GM18499 (cell line): ENCODE results near the gene LAMC3.

ENCODE experiments used
- ATAC-seq: cut with Tn5 transposase; IDR thresholded peaks from one replicate; pipeline ENCODE4 v1.9.1; 2021; ENCODE audit warnings: moderate number of reproducible peaks; ENCODE audit not compliant: insufficient read depth, unreplicated experiment

LAMC3 gene

DNA sequence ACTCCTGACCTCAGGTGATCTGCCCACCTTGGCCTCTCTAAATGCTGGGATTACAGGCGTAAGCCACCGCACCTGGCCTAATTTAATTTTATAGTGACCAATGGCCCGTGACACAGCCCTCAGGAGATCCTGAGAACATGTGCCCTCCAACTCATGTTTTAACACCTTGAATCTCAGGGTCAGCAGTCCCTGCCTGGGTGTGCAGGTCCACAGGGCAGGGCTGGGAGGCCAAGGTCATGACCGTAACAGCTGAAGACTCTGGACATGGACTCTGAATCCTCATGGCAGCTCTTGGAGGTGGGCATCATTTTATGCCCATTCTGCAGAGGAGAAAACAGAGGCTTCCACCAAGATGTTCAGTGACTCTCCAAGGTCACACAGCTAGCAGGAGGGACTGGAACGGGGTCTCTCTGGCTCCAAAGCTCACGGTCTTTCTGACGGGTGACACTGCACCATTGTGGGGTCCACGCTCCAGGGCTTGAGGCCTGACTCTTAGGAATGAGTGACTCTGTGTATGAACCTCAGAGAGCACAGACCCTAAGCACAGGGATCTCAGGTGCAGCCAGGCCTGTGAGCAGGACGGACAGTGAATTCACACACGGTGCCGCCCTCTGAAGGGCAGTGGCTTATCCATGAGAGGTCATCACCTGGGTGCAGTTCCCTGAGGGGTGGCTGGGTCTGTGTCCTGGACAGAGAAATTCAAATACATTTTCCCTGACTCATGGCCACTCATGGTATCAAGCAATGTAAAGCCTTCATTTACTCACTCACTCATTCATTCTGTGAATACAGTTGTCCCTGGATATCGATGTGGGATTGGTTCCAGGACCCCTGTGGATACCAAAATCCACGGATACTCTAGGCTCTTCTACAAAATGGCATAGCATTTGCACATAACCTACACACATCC lies 32.8 kb upstream of the LAMC3 start:
- ATAC-seq: no peak

DNA sequence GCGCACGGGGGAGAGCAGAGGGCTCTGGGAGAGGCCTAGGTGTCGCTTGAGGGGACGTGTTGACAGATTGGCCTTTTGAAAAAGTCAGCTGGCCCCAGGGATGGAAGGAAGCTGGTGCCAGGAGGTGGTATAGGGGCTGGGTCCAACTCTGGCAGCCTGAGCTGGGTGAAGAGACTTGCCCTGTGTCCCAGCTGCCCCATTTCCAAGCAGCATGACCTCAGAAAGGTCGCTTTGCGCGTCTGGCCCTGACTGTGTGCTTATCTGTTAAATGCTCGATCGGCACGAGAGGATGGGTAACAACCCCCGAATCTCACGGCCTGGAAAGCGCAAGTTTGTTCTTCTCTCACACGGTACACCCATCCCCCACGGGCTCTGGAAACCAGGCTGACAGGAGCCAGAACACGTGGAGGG lies 31.2 kb upstream of the LAMC3 start:
- ATAC-seq: no peak

DNA sequence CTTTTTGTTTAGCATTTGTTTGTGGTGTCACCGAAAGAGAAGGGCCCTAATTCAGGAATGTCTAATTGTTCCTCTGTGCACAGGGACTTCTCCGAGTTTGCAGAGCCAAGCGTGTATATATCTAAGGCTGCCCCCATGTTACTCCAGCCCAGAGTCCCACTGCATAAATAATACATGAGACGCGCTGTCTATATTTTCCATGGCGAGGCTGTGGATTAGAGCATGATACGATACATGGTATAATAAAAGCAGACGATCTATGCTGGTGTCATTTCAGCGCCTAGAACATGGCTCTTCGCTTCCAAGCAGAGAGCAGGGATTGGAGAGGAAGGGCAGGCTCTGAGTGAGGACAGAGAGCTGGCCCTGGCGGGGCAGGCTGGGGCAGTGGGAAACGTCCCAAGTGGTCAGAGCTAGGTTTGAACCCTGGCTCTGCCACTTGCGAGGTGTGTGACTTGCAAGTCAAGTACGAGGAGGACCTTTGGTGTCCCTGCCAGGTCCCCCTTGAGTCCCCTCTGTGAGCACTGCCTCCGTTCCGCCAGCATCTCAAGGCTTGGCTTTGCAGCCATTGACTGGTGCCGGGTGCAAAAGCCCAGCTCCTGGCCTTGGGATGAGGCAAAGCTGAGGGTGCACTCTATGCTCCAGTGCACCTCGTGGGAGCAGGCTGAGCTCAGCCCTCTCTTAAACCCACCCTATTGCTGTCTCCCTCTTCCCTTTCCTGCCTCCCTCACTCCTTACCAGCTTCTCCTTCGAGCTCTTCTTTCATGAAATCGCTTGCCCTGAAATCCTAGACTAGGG lies 29.2 kb upstream of the LAMC3 start:
- no peak for ATAC-seq

DNA sequence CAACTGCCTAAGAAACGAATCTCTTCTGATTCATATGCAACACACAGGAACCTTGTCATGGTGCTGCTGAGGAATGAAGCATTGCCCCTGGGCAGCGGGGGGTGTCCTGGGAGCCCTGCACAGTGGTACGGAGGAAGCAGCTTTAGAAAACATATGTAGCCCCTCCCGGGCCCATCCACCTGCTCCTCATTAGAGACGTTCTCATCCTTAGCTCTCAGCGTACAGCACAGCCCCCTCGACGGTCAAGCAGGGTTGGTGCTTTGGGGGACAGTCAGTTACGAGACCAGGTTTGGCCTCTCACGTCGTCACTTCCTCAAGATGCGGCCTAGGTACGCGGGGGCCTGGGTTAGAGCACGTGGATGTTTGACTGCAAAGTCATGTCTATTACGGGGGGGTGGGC lies 28.4 kb upstream of the LAMC3 start:
- ATAC-seq: no peak

DNA sequence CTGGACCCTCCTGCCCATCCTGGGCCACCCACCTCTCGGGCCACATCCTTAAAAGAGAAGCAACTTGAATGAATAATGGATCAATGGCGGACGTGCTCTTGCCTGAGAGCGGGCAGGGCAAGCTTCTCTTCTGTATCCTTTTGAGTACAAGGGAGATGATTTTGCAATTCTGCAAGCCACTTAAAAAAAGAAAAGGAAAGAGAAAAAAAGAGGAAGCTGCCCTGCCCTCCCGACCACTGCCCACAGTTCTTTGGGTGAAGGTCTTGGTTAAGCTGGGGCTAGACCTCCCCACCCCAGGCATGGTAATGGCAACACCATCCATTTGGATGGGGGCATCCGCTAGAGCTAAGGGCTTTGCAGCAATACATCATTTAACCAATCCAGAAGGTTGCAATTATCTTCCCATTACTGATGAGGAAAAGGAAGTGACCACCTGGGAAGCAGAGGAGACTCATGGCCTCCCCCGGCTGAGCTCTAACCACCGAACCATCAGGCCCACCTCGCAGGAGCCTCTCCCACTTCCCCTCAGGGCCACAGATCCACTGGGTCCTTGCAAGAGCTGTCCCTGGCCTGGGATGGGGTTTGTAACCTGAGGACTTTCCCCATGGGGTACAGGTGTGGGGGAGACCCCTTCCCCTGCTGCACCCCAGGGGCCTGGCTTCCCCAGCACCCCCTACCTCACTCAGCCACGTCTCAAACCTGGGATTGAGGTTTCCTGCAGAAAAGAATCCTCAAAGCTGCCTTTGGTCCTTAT lies 27.8 kb upstream of the LAMC3 start:
- no peak for ATAC-seq

DNA sequence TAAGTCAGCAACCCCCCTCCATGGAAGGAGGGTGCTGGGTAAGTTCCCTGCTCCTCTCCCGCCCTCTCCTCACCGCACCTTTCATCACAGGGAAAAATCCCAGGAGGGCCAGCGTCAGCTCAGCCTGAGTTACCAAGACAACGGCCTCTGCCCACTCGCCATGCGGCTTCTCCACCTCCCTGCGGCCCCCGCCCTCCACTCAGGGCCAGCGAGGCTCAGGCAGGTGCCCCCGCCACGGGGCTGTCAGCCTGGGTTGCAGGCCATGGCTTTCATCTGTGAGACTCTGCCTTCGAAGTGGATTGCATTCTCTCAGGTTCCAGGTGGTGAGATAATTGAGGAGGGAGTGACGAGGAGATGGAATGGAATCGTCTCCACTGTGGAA lies 27.2 kb upstream of the LAMC3 start:
- no peak for ATAC-seq

DNA sequence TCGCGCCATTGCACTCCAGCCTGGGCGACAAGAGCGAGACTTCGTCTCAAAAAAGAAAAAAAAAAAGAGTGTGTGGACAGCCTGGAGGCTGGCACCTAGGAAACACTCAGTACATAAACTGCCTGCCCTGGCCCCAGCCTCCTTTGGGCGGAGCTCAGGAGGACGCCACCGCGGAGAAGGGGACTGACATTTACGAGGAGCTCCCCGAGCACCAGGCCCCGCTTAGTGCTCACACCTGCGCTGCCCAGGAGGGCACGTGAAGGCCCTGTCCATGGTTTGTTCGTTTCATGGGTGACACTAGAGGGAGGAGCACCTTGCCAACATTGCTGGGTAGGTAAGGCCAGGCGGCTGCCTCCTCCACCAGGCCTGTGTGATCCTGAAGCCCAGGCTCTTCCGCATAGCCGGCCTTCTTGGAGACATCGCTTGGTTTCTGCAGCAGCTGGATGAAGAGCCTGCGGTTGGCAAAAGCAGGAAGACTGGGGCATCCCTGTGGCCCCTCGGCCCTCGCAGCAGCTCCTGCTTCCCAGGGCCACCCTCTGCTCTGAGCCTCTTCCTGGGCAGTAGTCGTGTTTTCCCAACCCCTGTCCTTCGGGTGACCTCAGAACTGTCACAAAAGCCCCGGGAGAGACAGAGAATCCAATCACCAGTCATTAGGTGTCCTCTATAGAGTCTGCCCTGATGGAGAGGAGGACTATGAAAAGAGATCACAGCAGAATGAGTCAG lies 26.2 kb upstream of the LAMC3 start:
- ATAC-seq: no peak

DNA sequence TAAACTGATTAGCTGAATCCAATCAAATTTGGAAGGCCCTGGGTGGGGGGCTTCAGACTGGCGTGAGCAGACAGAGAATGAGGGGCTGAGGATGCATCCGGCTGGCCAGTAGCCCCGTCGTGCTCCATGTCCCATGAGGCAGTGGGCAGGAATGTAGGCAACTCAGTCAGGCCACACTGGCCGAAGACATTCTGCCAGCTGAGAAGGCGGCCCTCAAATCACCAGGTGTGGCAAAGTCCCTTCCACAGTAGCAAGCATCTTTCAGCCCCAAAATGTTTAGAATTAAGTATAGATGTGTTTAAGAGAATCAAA lies 25.7 kb upstream of the LAMC3 start:
- no peak for ATAC-seq

DNA sequence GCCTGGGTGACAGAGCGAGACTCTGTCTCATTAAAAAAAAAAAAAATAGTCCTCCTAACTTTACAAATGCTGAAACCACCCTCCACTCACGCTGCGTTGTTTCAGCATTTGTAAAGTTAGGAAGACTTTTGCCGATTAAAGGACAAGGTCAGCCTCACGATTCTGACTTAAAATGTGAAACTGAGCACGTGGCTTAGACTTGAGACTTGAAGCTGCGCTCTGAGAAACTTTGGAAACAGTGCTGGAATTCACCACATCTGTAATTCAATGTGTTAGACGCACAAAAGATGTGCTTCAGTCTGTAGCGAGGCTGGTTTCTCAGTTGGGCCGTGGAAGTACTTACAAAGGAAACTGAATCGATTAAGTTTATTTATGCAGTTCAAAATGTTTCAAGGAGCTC lies 25.0 kb upstream of the LAMC3 start:
- no peak for ATAC-seq

DNA sequence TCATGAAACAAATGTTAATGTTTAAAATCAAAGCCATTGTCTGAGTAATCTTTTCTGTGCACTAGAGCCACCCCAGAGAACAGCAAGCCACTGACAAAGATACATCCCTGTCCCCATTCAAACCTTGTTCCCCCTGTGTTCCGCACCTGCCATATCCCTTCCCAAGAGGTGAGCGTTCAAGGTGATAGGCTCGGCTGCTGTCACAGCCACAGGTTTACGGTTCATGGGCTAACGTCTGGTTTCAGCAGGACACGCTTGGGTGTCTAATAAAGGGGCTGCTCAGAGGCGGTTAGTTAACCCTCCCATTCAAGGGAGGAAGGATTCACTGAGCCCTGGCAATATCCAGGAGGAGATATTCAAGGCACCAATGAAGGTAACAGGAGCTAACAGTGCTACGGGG lies 24.5 kb upstream of the LAMC3 start:
- no peak for ATAC-seq

DNA sequence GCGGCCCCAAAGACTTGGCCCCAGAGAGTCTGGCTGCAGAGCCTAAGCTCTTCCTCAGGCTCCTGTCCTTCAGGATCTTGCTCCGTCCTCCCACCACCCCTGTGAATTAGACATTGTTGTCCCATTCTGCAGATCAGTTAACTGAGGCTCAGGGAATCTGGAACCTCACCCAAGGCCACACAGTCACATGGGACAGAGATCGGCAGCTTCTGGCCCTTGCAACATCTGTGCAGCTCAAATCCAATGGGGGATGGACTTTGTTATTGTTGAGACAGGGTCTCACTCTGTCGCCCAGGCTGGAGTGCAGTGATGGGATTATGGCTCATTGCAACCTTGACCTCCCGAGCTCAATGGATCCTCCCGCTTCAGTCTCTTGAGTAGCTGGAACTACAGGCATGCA lies 23.9 kb upstream of the LAMC3 start:
- ATAC-seq: no peak

DNA sequence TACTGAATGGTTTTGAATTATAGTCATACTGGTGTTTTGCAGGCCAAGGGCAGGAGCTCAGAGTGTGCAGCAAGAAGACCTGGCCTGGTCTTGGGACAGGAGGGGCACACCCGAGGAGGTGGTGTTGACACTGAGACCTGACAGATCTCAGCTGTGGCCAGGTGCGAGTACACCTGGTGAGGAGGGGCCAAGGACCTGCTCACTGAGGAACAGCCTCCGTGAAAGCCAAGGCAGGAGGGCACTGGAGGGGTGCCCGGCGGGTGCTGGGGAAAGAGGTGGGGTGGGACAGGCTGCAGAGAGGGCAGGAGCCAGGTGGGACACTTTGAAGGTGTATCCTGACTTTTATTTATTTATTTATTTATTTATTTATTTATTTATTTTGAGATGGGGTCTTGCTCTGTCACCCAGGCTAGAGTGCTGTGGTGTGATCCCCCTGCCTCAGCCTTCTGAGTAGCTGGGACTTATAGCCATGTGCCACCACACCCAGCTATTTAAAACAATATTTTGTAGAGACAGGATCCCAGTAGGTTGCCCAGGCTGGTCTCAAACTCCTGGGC lies 23.3 kb upstream of the LAMC3 start:
- no peak for ATAC-seq

DNA sequence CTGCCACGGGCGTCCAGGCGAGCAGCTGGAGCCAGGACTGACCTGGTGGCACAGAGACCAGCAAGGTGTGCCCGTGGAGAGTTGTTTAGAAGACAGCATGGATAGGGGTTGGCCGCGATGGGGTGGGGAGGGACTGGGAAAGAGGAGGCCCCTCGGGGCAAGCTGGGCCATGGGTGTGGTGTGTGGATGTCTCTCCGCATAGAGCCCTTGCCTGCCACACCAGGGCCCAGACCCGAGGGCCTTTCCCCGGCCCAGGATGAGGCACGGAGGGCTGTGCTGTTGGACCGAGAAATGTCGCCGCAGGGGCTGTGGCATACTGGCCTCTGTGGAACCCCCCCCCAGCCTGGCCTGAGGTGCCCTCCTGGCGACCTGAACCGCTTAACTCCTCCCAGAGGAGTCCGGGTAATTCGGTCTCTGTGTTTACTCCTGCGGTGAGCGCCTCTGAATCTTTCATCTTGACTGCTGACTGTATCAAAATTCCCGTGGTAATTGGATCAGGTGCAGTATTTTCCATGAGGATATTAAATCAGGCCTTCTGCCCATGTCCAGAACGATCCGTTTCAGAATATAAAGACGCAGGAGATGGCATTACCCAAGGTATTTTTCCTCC lies 22.5 kb upstream of the LAMC3 start:
- no peak for ATAC-seq

DNA sequence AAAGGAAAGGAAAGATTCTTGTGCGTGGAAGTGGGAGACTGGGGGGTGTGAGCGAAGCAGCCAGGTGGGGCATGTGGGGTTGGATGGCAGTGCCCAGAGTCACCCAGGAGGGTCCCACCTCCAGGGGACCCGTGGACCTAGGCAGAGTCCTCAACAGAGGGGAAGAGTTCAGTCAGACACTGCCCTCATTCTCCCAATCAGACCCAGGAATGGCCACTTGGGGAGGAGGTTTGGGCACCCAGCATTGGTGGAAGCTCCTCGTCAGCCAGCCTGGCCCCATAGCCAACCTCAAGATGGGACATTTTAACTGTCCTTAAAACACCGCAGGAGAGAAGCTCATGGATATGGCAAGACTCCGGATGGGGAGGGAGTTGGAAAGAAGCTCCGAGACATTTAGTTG lies 21.9 kb upstream of the LAMC3 start:
- no peak for ATAC-seq

DNA sequence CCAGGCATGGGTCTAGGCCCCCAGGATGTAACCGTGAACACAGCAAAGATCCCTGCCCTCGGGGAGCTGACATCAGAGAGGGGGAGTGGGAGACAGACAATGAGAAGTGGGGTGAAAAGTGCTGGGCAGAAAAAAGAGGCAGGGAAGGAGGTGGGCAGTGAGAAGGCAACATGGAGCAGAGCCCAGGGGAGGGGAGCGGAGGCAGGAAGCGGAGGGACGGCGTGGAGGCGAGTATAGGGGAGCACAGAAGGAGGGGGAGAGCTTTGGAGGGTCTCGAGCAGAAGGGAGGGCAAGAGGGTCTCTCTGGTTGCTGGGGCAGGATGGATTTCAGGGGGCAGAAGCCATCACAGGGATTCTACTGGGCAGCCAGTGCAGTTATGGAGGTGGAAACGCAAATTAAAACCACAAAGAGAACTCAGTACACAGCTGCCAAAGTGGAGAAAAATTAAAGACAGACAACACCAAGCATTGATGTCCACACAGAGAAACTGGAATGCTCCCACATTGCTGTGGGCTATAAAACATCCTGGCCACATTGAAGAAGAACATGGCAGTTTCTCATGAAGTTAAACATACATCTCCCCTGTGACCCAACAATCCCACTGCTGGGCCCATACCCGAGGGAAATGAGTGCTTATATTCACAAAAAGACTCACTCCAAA lies 21.1 kb upstream of the LAMC3 start:
- ATAC-seq: no peak

DNA sequence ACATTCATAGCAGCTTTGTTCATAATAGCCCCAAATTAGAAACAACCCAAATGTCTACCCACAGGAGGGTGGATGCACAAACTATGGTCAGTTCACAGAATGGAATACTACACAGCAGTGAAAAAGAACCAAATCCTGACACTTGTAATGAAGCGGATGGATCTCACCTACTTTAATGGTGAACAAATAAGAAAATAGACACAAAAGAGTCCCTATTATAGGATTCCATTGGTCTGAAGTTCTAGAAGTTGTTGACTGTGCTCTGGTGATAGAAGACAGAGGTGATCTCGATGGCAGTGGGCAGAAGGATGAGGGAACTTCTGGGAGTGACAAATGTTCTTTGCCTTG lies 20.6 kb upstream of the LAMC3 start:
- no peak for ATAC-seq

DNA sequence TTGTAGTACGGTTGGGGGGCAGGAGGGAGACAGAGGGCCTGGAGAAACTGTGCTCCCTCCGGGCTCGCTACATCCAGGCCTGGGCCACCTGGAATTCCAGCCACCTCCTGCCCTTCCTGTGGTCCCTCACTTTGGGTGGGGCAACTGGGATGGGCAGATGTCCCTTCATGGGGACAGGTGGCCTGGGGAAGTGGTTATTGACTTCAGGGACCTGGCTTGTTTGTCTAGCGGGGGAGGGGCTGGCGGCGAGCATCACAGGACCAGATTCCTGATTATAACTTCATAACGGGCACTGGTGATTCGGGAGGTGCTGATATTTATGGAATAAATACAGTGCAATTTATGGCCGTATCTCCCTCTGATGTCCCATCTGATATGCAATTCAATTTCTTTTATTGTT lies 20.1 kb upstream of the LAMC3 start:
- no peak for ATAC-seq

DNA sequence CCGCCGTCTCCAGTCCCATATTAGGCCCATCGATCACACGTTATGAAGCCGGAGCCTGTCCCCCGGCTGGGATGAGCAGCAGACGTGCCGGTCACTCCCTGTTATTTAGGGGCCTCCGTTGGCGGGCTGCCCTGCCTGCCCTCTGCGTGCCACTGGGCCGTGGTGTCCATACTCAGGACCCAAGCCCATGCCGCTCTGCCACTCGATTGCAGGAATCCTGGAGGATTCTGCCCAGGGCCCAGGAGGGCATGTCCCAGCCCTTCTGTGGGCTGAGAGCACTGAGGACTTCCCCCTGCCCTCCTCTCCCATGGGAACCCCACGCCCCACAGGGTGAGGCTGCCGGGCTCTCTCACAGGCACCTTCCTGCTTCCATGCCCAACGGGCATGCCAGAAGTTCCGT lies 19.6 kb upstream of the LAMC3 start:
- no peak for ATAC-seq

DNA sequence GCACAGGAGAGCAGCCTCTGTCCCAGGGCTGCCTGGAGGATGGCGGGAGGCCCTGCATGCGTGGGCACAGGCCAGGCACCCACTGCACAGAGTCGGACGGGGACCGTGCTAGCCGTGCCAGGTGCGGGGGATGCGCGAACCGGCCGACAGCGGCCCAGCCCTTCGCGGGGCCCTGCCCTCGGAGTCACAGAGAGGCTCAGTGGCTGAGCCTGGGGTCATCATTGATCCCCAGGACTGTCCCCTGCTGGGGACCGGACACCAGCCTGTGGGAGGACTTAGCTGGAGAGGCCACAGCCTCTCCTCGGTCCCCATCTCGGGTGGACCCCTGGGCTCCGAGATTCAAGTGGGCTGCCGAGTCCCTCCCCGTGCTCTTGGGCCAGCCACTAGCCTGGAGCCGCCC lies 19.1 kb upstream of the LAMC3 start:
- no peak for ATAC-seq
